Uterus (tissue), 2 donors: ENCODE measurements around the gene CDKN1C.

Source experiments
- POLR2A ChIP-seq, 2 donors: fragments of 450-650 bp; IDR thresholded peaks; one replicate each; pipeline ENCODE4 v1.6.1; 2016; ENCODE audit warnings: antibody characterized with exemption in 2 of 2, mild to moderate bottlenecking in 1 of 2, moderate library complexity in 1 of 2
- TF ChIP-seq, protein P1 (sequence below), 4 experiments: fragments of 200-600 bp in 2 of 4; fragments of 450-650 bp in 2 of 4; sonication (generic) in 2 of 4; IDR thresholded peaks; one replicate each; pipeline ENCODE4 v1.5.1; 2016 to 2019; ENCODE audit warnings: antibody characterized with exemption in 4 of 4, mild to moderate bottlenecking in 2 of 4, moderate library complexity in 1 of 4

DNA sequence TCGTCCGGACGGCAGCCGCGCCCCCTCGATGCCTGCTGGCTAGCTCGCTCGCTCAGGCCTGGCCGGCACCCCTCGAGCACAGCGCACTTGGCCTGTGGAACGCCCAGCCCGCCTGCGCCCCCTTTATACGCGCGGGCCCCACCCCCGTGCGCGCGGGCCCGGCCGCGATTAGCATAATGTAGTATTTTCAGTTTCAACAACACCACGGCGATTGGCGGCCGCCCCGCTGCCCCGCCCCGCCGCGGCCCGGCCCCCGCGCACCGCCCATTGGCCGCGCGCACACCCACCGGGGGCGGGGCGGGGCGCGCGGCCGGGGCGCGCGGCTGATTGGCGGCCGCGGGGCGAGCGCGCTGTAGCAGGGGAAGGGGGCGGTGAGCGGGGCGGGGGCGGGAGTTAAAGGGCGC, at the start of gene CDKN1C:
- TF ChIP-seq POLR2A (IDR thresholded peaks at IDR 0.05) = peak; percentile 89 to 98
- TF ChIP-seq, protein P1, sequence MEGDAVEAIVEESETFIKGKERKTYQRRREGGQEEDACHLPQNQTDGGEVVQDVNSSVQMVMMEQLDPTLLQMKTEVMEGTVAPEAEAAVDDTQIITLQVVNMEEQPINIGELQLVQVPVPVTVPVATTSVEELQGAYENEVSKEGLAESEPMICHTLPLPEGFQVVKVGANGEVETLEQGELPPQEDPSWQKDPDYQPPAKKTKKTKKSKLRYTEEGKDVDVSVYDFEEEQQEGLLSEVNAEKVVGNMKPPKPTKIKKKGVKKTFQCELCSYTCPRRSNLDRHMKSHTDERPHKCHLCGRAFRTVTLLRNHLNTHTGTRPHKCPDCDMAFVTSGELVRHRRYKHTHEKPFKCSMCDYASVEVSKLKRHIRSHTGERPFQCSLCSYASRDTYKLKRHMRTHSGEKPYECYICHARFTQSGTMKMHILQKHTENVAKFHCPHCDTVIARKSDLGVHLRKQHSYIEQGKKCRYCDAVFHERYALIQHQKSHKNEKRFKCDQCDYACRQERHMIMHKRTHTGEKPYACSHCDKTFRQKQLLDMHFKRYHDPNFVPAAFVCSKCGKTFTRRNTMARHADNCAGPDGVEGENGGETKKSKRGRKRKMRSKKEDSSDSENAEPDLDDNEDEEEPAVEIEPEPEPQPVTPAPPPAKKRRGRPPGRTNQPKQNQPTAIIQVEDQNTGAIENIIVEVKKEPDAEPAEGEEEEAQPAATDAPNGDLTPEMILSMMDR (IDR thresholded peaks at IDR 0.05) = peak in 1 of 4 experiments; percentile 23
